Neural crest cell (in vitro differentiated cells): ENCODE results near the gene TMEM131L. TPM values are rescaled to one million over a fixed set of nuclear protein-coding genes. Genes with fewer than 3 reads are reported as not detected.

ENCODE experiments used
- DNase-seq: peaks from one replicate; pipeline ENCODE4 v3.0.0; 2021; ENCODE audit warnings: low read depth, mixed read lengths, low spot score
- H3K27ac Mint-ChIP-seq: one replicate; pipeline ENCODE4 v1.8.0; 2021; ENCODE audit warnings: mild to moderate bottlenecking, mixed read lengths; ENCODE audit not compliant: unreplicated experiment
- H3K27me3 Mint-ChIP-seq: 2 replicates; pipeline ENCODE4 v1.8.0; 2021; ENCODE audit warnings: low read depth, mild to moderate bottlenecking, mixed read lengths
- H3K36me3 Mint-ChIP-seq: 2 replicates; pipeline ENCODE4 v1.8.0; 2021; ENCODE audit warnings: low read depth, mild to moderate bottlenecking, mixed read lengths
- H3K4me1 Mint-ChIP-seq: 2 replicates; pipeline ENCODE4 v1.8.0; 2021; ENCODE audit warnings: mixed read lengths
- H3K4me3 Mint-ChIP-seq: one replicate; pipeline ENCODE4 v1.8.0; 2021; ENCODE audit warnings: mild to moderate bottlenecking, mixed read lengths
- H3K9me3 Mint-ChIP-seq: 2 replicates; pipeline ENCODE4 v1.8.0; 2021; ENCODE audit warnings: mixed read lengths
- total RNA-seq: library from RNA; stranded (reverse); gene quantifications from 2 replicates; pipeline ENCODE4 v1.2.1, GENCODE V29; 2021
- TF ChIP-seq, protein P1 (sequence below): fragments of 200-600 bp; sonication (generic); conservative IDR thresholded peaks from 2 replicates; pipeline ENCODE4 v1.5.0; 2021; ENCODE audit warnings: antibody characterized with exemption, mild to moderate bottlenecking

Gene TMEM131L
- total RNA-seq, 1 donor from 2014 or later = 36.1 TPM

DNA sequence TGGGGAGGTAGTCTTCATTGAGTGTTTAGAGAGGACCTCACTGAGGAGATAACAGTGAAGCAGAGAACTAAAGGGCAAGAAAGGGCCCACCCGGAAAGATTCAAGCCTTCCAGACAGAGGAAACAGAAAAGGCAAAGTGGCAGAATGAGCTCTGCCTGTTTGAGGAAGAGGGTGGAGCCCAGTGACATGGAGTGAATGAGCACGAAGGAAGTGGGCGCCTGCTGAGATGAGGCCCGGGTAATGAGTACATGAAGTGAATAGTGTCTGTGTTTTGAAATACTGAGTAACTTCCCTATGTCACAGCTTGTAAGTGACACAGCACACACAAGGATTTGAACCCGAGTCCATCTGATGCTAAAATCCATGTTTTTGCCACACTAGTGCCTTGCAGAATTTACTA, 185.4 kb downstream of the TMEM131L start:
- Mint-ChIP-seq H3K27ac (no peak overlapping the region), H3K9me3 (no peaks in the 10 kb centered on the region), H3K27me3 (no peaks in the 10 kb centered on the region), H3K36me3 (no peaks in the 10 kb centered on the region), H3K4me3 (no peak overlapping the region), H3K4me1 (peaks cover 9% of the 10 kb centered on the region)
- TF ChIP-seq, protein P1, sequence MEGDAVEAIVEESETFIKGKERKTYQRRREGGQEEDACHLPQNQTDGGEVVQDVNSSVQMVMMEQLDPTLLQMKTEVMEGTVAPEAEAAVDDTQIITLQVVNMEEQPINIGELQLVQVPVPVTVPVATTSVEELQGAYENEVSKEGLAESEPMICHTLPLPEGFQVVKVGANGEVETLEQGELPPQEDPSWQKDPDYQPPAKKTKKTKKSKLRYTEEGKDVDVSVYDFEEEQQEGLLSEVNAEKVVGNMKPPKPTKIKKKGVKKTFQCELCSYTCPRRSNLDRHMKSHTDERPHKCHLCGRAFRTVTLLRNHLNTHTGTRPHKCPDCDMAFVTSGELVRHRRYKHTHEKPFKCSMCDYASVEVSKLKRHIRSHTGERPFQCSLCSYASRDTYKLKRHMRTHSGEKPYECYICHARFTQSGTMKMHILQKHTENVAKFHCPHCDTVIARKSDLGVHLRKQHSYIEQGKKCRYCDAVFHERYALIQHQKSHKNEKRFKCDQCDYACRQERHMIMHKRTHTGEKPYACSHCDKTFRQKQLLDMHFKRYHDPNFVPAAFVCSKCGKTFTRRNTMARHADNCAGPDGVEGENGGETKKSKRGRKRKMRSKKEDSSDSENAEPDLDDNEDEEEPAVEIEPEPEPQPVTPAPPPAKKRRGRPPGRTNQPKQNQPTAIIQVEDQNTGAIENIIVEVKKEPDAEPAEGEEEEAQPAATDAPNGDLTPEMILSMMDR = no peak
- no peak for DNase-seq

- Mint-ChIP-seq H3K9me3 (no peaks in the 10 kb centered on the region), H3K4me1 (peaks cover 9% of the 10 kb centered on the region), H3K27me3 (no peaks in the 10 kb centered on the region), H3K27ac (no peak overlapping the region), H3K36me3 (no peaks in the 10 kb centered on the region), H3K4me3 (no peak overlapping the region)
- no peak for DNase-seq
- TF ChIP-seq, protein P1 = no peak
Observed at GRCh38 chr4:153652051-153652784, 186.1 kb downstream of the TMEM131L start.

DNA sequence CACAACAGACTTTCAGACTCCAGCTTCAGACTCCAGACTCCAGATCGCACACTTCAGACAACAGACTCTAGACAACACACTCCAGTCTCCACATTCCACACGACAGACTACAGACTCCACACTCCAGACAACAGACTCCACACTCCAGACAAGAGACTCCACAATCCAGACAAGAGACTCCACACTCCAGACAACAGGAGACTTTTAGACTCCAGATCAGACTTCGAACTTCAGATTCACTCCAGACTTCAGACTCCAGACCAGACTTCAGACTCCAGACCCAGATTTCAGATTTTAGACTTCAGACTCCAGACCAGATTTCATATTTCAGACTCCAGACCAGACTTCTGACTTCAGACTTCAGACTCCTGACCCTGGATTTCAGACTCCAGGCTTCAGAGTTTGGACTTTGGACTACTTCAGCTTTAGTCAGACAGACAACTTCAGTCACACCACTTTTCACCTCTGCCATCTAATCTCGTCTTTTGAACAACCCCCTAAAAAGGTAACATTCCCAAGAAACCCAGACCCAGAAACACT, 188.9 kb downstream of the TMEM131L start:
- DNase-seq = no peak
- Mint-ChIP-seq H3K4me1 (peaks cover 6% of the 10 kb centered on the region), H3K9me3 (no peaks in the 10 kb centered on the region), H3K27ac (no peak overlapping the region), H3K4me3 (no peak overlapping the region), H3K27me3 (no peaks in the 10 kb centered on the region), H3K36me3 (no peaks in the 10 kb centered on the region)
- TF ChIP-seq, protein P1 = no peak

GRCh38 chr4:153655928-153656327, 189.8 kb downstream of the TMEM131L start:
- no peak for DNase-seq
- Mint-ChIP-seq H3K27me3 (no peaks in the 10 kb centered on the region), H3K36me3 (no peaks in the 10 kb centered on the region), H3K9me3 (no peaks in the 10 kb centered on the region), H3K27ac (no peak overlapping the region), H3K4me3 (no peak overlapping the region), H3K4me1 (peaks cover 6% of the 10 kb centered on the region)
- TF ChIP-seq, protein P1 = no peak

- H3K9me3 Mint-ChIP-seq = peaks cover 19% of the 10 kb centered on the region
- no peaks in the 10 kb centered on the region for H3K27me3 Mint-ChIP-seq
- H3K27ac Mint-ChIP-seq = no peak overlapping the region
- no peak overlapping the region for H3K4me3 Mint-ChIP-seq
- peaks cover 10% of the 10 kb centered on the region for H3K36me3 Mint-ChIP-seq
- no peak for DNase-seq
- TF ChIP-seq, protein P1 = no peak
- H3K4me1 Mint-ChIP-seq = no peaks in the 10 kb centered on the region
Observed at GRCh38 chr4:153661215-153661822, 195.2 kb downstream of the TMEM131L start.
